ENCODE results near the gene TGFBR1.

The TGFBR1 gene

GRCh38 chr9:99104459-99105151, at the start of gene TGFBR1:
TSS of gene TGFBR1 (plus strand) at chr9:99105113. CDS start at chr9:99105206, 93 bp downstream.
- no peaks in the 10 kb centered on the region for H3K36me3 ChIP-seq (ENCODE audit: insufficient read depth, low read length)
- peak within 1 kb of the TSS; percentile 85 for H3K4me2 ChIP-seq (ENCODE audit: insufficient read depth, low read length)
- ATAC-seq (ENCODE audit: insufficient read depth, low read depth), result peak; percentile 85
- peak within 1 kb of the TSS; percentile 65 to 81; a peak in 3 of 4 replicates for H3K4me3 ChIP-seq (ENCODE audit: low read depth in 1 of 2, low read length in 2 of 2)
- peaks cover 42% of the 10 kb centered on the region for H3K79me2 ChIP-seq (ENCODE audit: insufficient read depth, low read length)
- H3K27me3 ChIP-seq (ENCODE audit: insufficient read depth, low read length, poor library complexity), result no peaks in the 10 kb centered on the region
- no peak for TF ChIP-seq EZH2 (IDR thresholded peaks at IDR 0.05; ENCODE audit: borderline replicate concordance, low read depth, low read length, severe bottlenecking)
- TF ChIP-seq, protein P1, sequence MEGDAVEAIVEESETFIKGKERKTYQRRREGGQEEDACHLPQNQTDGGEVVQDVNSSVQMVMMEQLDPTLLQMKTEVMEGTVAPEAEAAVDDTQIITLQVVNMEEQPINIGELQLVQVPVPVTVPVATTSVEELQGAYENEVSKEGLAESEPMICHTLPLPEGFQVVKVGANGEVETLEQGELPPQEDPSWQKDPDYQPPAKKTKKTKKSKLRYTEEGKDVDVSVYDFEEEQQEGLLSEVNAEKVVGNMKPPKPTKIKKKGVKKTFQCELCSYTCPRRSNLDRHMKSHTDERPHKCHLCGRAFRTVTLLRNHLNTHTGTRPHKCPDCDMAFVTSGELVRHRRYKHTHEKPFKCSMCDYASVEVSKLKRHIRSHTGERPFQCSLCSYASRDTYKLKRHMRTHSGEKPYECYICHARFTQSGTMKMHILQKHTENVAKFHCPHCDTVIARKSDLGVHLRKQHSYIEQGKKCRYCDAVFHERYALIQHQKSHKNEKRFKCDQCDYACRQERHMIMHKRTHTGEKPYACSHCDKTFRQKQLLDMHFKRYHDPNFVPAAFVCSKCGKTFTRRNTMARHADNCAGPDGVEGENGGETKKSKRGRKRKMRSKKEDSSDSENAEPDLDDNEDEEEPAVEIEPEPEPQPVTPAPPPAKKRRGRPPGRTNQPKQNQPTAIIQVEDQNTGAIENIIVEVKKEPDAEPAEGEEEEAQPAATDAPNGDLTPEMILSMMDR (IDR thresholded peaks at IDR 0.05; ENCODE audit: borderline replicate concordance, extremely low read depth, low read length, poor library complexity, severe bottlenecking), result peak; percentile 23
- peak within 1 kb of the TSS; percentile 61 for H3K27ac ChIP-seq (ENCODE audit: low read length)
- H4K20me1 ChIP-seq (ENCODE audit: insufficient read depth, low read length), result peaks cover 14% of the 10 kb centered on the region; the same call in 1 of the 2 replicates
- peak within 1 kb of the TSS; percentile 82 for H3K9ac ChIP-seq (ENCODE audit: low read depth, low read length)
- H3K9me3 ChIP-seq (ENCODE audit: insufficient read depth, low read length, severe bottlenecking), result no peaks in the 10 kb centered on the region
- H2AFZ ChIP-seq (ENCODE audit: low read depth, low read length), result peak within 1 kb of the TSS; percentile 89
- peak; percentile 93 for DNase-seq
- H3K4me1 ChIP-seq (ENCODE audit: insufficient read depth, low read length), result peaks cover 54% of the 10 kb centered on the region

GRCh38 chr9:99055384-99055783, 49.5 kb upstream of the TGFBR1 start:
- no peak overlapping the region for H2AFZ ChIP-seq (ENCODE audit: low read depth, low read length)
- no peak overlapping the region for H3K9ac ChIP-seq (ENCODE audit: low read depth, low read length)
- H3K9me3 ChIP-seq (ENCODE audit: insufficient read depth, low read length, severe bottlenecking), result no peaks in the 10 kb centered on the region
- H3K79me2 ChIP-seq (ENCODE audit: insufficient read depth, low read length), result no peaks in the 10 kb centered on the region
- H3K4me1 ChIP-seq (ENCODE audit: insufficient read depth, low read length), result peaks cover 49% of the 10 kb centered on the region
- ATAC-seq (ENCODE audit: insufficient read depth, low read depth) (no peak), DNase-seq (no peak)
- no peak overlapping the region for H3K4me2 ChIP-seq (ENCODE audit: insufficient read depth, low read length)
- H3K4me3 ChIP-seq (ENCODE audit: low read depth in 1 of 2, low read length in 2 of 2), result no peak overlapping the region
- no peak overlapping the region for H3K27ac ChIP-seq (ENCODE audit: low read length)
- TF ChIP-seq EZH2 (IDR thresholded peaks at IDR 0.05; ENCODE audit: borderline replicate concordance, low read depth, low read length, severe bottlenecking), result no peak
- no peaks in the 10 kb centered on the region for H3K27me3 ChIP-seq (ENCODE audit: insufficient read depth, low read length, poor library complexity)
- H3K36me3 ChIP-seq (ENCODE audit: insufficient read depth, low read length), result no peaks in the 10 kb centered on the region
- H4K20me1 ChIP-seq (ENCODE audit: insufficient read depth, low read length), result no peaks in the 10 kb centered on the region

DNA sequence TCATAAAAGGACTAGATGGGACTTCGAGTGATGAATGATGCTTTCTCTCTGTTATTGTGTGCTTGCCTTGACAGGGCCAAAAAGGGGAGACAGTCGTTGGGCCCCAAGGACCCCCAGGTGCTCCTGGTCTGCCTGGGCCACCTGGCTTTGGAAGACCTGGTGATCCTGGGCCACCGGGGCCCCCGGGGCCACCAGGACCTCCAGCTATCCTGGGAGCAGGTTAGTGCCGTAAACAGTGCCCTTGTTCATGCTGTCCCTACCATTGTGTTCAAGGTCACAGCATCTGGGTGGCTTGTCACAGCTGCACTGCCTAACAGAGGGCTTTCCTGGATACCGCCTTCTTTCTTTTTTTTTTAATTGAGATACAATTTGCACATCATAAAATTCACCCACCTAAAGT, 48.7 kb upstream of the TGFBR1 start:
- TF ChIP-seq, protein P1 (IDR thresholded peaks at IDR 0.05; ENCODE audit: borderline replicate concordance, extremely low read depth, low read length, poor library complexity, severe bottlenecking), result no peak
- no peak for TF ChIP-seq EZH2 (IDR thresholded peaks at IDR 0.05; ENCODE audit: borderline replicate concordance, low read depth, low read length, severe bottlenecking)
- H3K9me3 ChIP-seq (ENCODE audit: insufficient read depth, low read length, severe bottlenecking), result no peaks in the 10 kb centered on the region
- ATAC-seq (ENCODE audit: insufficient read depth, low read depth) (no peak), DNase-seq (no peak)
- H3K27ac ChIP-seq (ENCODE audit: low read length), result no peak overlapping the region
- H3K9ac ChIP-seq (ENCODE audit: low read depth, low read length), result no peak overlapping the region
- H3K4me1 ChIP-seq (ENCODE audit: insufficient read depth, low read length), result peaks cover 53% of the 10 kb centered on the region
- H2AFZ ChIP-seq (ENCODE audit: low read depth, low read length), result no peak overlapping the region
- no peaks in the 10 kb centered on the region for H3K27me3 ChIP-seq (ENCODE audit: insufficient read depth, low read length, poor library complexity)
- no peaks in the 10 kb centered on the region for H3K36me3 ChIP-seq (ENCODE audit: insufficient read depth, low read length)
- H4K20me1 ChIP-seq (ENCODE audit: insufficient read depth, low read length), result no peaks in the 10 kb centered on the region
- H3K79me2 ChIP-seq (ENCODE audit: insufficient read depth, low read length), result no peaks in the 10 kb centered on the region
- no peak overlapping the region for H3K4me2 ChIP-seq (ENCODE audit: insufficient read depth, low read length)
- no peak overlapping the region for H3K4me3 ChIP-seq (ENCODE audit: low read depth in 1 of 2, low read length in 2 of 2)

DNA sequence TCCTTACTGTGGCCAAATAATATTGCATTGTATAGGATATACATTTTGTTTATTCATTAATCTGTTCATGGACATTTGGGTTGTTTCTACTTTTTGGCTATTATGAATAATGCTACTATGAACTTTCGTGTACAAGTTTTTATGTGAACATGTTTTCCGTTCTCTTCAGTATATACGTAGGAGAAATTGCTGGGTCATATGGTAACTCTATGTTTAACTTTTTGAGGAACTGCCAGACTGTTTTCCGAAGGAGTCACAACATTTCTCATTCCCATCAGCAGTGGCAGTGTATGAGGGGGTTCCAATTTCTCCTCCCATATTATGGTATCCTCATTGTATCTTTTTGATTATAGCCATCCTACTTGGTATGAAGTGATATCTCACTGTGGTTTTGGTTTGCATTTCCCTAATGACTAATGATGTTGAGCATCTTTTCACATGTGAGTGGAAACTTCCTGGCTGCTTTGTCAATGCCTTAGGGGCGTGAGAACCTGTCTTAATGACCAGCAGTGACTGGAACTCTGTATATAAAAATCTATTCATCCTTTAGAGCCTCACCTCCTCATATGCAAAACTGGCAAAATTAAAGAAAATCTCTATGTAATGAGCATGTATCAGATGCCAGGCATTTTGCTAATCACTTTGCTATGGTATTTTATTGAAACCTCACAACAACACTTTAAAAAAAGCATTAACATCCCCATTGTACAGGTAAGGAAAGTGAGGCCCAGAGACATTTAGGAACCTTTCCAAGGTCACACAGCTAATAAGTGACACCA, 47.8 kb upstream of the TGFBR1 start:
- H3K9ac ChIP-seq (ENCODE audit: low read depth, low read length), result 0 out of 2 replicates have a peak overlapping the region, but pooled peaks have one; percentile 20
- no peaks in the 10 kb centered on the region for H3K36me3 ChIP-seq (ENCODE audit: insufficient read depth, low read length)
- no peaks in the 10 kb centered on the region for H3K9me3 ChIP-seq (ENCODE audit: insufficient read depth, low read length, severe bottlenecking)
- no peaks in the 10 kb centered on the region for H3K27me3 ChIP-seq (ENCODE audit: insufficient read depth, low read length, poor library complexity)
- no peaks in the 10 kb centered on the region for H4K20me1 ChIP-seq (ENCODE audit: insufficient read depth, low read length)
- ATAC-seq (ENCODE audit: insufficient read depth, low read depth) (no peak), DNase-seq (no peak)
- peaks cover 53% of the 10 kb centered on the region for H3K4me1 ChIP-seq (ENCODE audit: insufficient read depth, low read length)
- H3K4me3 ChIP-seq (ENCODE audit: low read depth in 1 of 2, low read length in 2 of 2), result peak overlapping the region in 1 of 2 experiments; percentile 25; a peak in 2 of 4 replicates
- TF ChIP-seq, protein P1 (IDR thresholded peaks at IDR 0.05; ENCODE audit: borderline replicate concordance, extremely low read depth, low read length, poor library complexity, severe bottlenecking), result no peak
- TF ChIP-seq EZH2 (IDR thresholded peaks at IDR 0.05; ENCODE audit: borderline replicate concordance, low read depth, low read length, severe bottlenecking), result no peak
- H3K4me2 ChIP-seq (ENCODE audit: insufficient read depth, low read length), result peak overlapping the region; percentile 60
- peak overlapping the region; percentile 90 for H3K27ac ChIP-seq (ENCODE audit: low read length)
- H3K79me2 ChIP-seq (ENCODE audit: insufficient read depth, low read length), result no peaks in the 10 kb centered on the region
- no peak overlapping the region for H2AFZ ChIP-seq (ENCODE audit: low read depth, low read length)
